GM12878 (cell line): Measurements from ENCODE around the gene SH2D3A.
A peak's percentile ranks its signal among the peaks of the same experiment; 100 is the strongest.

ENCODE experiments used
- DPF2 ChIP-seq: fragments of 450-650 bp; IDR thresholded peaks from 2 replicates; pipeline ENCODE4 v1.6.1; 2017; ENCODE audit warnings: mild to moderate bottlenecking
- POLR2A ChIP-seq: IDR thresholded peaks from 2 replicates; pipeline ENCODE4 v1.6.1; 2011; ENCODE audit warnings: low read depth, mild to moderate bottlenecking, low read length
- TF ChIP-seq, protein P1 (sequence below), 3 experiments: IDR thresholded peaks in 2 of 3; conservative IDR thresholded peaks in 1 of 3; 2 replicates each; pipeline ENCODE4 v1.5.1; 2011; ENCODE audit warnings: low read depth in 3 of 3, low read length in 3 of 3, mild to moderate bottlenecking in 3 of 3, control low read depth in 2 of 3, moderate library complexity in 2 of 3, inconsistent platforms in 1 of 3, mixed read lengths in 1 of 3; ENCODE audit not compliant: control insufficient read depth in 2 of 3, insufficient read depth in 1 of 3; ENCODE audit errors: extremely low read depth in 1 of 3

- TF ChIP-seq, protein P1, sequence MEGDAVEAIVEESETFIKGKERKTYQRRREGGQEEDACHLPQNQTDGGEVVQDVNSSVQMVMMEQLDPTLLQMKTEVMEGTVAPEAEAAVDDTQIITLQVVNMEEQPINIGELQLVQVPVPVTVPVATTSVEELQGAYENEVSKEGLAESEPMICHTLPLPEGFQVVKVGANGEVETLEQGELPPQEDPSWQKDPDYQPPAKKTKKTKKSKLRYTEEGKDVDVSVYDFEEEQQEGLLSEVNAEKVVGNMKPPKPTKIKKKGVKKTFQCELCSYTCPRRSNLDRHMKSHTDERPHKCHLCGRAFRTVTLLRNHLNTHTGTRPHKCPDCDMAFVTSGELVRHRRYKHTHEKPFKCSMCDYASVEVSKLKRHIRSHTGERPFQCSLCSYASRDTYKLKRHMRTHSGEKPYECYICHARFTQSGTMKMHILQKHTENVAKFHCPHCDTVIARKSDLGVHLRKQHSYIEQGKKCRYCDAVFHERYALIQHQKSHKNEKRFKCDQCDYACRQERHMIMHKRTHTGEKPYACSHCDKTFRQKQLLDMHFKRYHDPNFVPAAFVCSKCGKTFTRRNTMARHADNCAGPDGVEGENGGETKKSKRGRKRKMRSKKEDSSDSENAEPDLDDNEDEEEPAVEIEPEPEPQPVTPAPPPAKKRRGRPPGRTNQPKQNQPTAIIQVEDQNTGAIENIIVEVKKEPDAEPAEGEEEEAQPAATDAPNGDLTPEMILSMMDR (IDR thresholded peaks at IDR 0.05 in 2 of 3, conservative IDR thresholded peaks at IDR 0.05 in 1 of 3; ENCODE audit: control insufficient read depth in 2 of 3, extremely low read depth in 1 of 3, insufficient read depth in 1 of 3, low read depth in 3 of 3, low read length in 3 of 3), result no peak
- no peak; the same call in 1 of the 2 replicates for TF ChIP-seq DPF2
- peak; percentile 43; the same call in 1 of the 2 replicates for TF ChIP-seq POLR2A
Observed at GRCh38 chr19:6739390-6739882, 27.8 kb downstream of the SH2D3A start, which contains the start of gene TRIP10.
